GM13977 (cell line): Measurements from ENCODE around the gene LRP1B.

Experiments used
- DNase-seq: peaks from one replicate; pipeline ENCODE4 v3.0.0; 2012; ENCODE audit warnings: low spot score
- CTCF ChIP-seq: IDR thresholded peaks from 2 replicates; pipeline ENCODE4 v1.5.1; 2012; ENCODE audit warnings: mild to moderate bottlenecking, control low read depth; ENCODE audit not compliant: insufficient read depth; ENCODE audit errors: extremely low read depth, missing control alignments
- in situ Hi-C: fragments of 300-500 bp; cut with MboI; formaldehyde crosslinking; loops from one replicate; pipeline ENCODE4 v1.12.0; 2022; ENCODE audit warnings: low sequenced_read_pairs, low pct_unique_long_range_greater_than_20kb, mixed read lengths, inconsistent platforms; ENCODE audit not compliant: unreplicated experiment

LRP1B gene

GRCh38 chr2:140526575-140526974, 1604.2 kb downstream of the LRP1B start:
- no peak for TF ChIP-seq CTCF
- in situ Hi-C loops = no loop called here
- DNase-seq = no peak

GRCh38 chr2:140512106-140512505, 1618.7 kb downstream of the LRP1B start:
- TF ChIP-seq CTCF = no peak
- in situ Hi-C loops = no loop called here
- no peak for DNase-seq

- no peak for TF ChIP-seq CTCF
- in situ Hi-C loops = no loop called here
- DNase-seq = no peak
Measured at GRCh38 chr2:140509765-140510164, 1621.1 kb downstream of the LRP1B start.

GRCh38 chr2:140508756-140509155, 1622.1 kb downstream of the LRP1B start:
- in situ Hi-C loops = no loop called here
- no peak for TF ChIP-seq CTCF
- no peak for DNase-seq

- DNase-seq = no peak
- in situ Hi-C loops = no loop called here
Measured at GRCh38 chr2:140506606-140507005, 1624.2 kb downstream of the LRP1B start.

GRCh38 chr2:140504601-140505000, 1626.2 kb downstream of the LRP1B start:
- DNase-seq = no peak
- in situ Hi-C loops = no loop called here
- no peak for TF ChIP-seq CTCF

More at GRCh38 chr2:140506606-140507005, 1624.2 kb downstream of the LRP1B start:
- TF ChIP-seq CTCF = no peak
